ENCODE measurements around the gene LPCAT1.

The LPCAT1 gene

GRCh38 chr5:1557114-1557873 lies 33.5 kb upstream of the LPCAT1 start:
- H3K27ac ChIP-seq = no peak overlapping the region
- no peaks in the 10 kb centered on the region for H3K27me3 ChIP-seq (ENCODE audit: insufficient read depth, low read depth)
- no peak overlapping the region for H3K4me2 ChIP-seq
- no peaks in the 10 kb centered on the region for H3K36me3 ChIP-seq (ENCODE audit: insufficient read depth)
- no peaks in the 10 kb centered on the region for H3K79me2 ChIP-seq (ENCODE audit: insufficient read depth, low read depth)
- H3K4me3 ChIP-seq (IDR thresholded peaks at IDR 0.05; ENCODE audit: insufficient read depth, low read depth, low read length) = no peak overlapping the region
- H3K9ac ChIP-seq = no peak overlapping the region
- TF ChIP-seq CTCF (conservative IDR thresholded peaks at IDR 0.05; ENCODE audit: low read depth, low read length) = no peak
- no peak overlapping the region for H2AFZ ChIP-seq (ENCODE audit: low read depth)
- H3K4me1 ChIP-seq (ENCODE audit: low read depth, poor library complexity, severe bottlenecking) = no peaks in the 10 kb centered on the region
- no peaks in the 10 kb centered on the region for H4K20me1 ChIP-seq (ENCODE audit: insufficient read depth)

GRCh38 chr5:1555808-1556731 lies 32.3 kb upstream of the LPCAT1 start:
- Histone ChIP-seq H3K4me2 (no peak overlapping the region), H3K4me1 (ENCODE audit: low read depth, poor library complexity, severe bottlenecking) (no peaks in the 10 kb centered on the region), H3K27me3 (ENCODE audit: insufficient read depth, low read depth) (no peaks in the 10 kb centered on the region), H3K27ac (no peak overlapping the region), H2AFZ (ENCODE audit: low read depth) (no peak overlapping the region), H3K36me3 (ENCODE audit: insufficient read depth) (no peaks in the 10 kb centered on the region), H3K9ac (no peak overlapping the region), H4K20me1 (ENCODE audit: insufficient read depth) (no peaks in the 10 kb centered on the region), H3K79me2 (ENCODE audit: insufficient read depth, low read depth) (no peaks in the 10 kb centered on the region), H3K4me3 (IDR thresholded peaks at IDR 0.05; ENCODE audit: insufficient read depth, low read depth, low read length) (no peak overlapping the region)
- no peak for TF ChIP-seq CTCF (conservative IDR thresholded peaks at IDR 0.05; ENCODE audit: low read depth, low read length)

- Histone ChIP-seq H3K4me3 (IDR thresholded peaks at IDR 0.05; ENCODE audit: insufficient read depth, low read depth, low read length) (no peak overlapping the region), H3K27ac (no peak overlapping the region), H3K9ac (no peak overlapping the region), H3K27me3 (ENCODE audit: insufficient read depth, low read depth) (no peaks in the 10 kb centered on the region; the same call in 1 of the 2 replicates), H3K79me2 (ENCODE audit: insufficient read depth, low read depth) (no peaks in the 10 kb centered on the region), H4K20me1 (ENCODE audit: insufficient read depth) (no peaks in the 10 kb centered on the region), H3K4me2 (no peak overlapping the region), H2AFZ (ENCODE audit: low read depth) (no peak overlapping the region), H3K36me3 (ENCODE audit: insufficient read depth) (no peaks in the 10 kb centered on the region), H3K4me1 (ENCODE audit: low read depth, poor library complexity, severe bottlenecking) (no peaks in the 10 kb centered on the region)
- TF ChIP-seq CTCF (conservative IDR thresholded peaks at IDR 0.05; ENCODE audit: low read depth, low read length) = no peak
These were observed 31.4 kb upstream of the LPCAT1 start for GRCh38 chr5:1555011-1555807.

GRCh38 chr5:1554410-1554967 lies 30.7 kb upstream of the LPCAT1 start:
- no peaks in the 10 kb centered on the region; the same call in 1 of the 2 replicates for H3K27me3 ChIP-seq (ENCODE audit: insufficient read depth, low read depth)
- H3K9ac ChIP-seq = no peak overlapping the region
- H3K36me3 ChIP-seq (ENCODE audit: insufficient read depth) = no peaks in the 10 kb centered on the region
- TF ChIP-seq CTCF (conservative IDR thresholded peaks at IDR 0.05; ENCODE audit: low read depth, low read length) = no peak
- no peak overlapping the region for H3K27ac ChIP-seq
- no peaks in the 10 kb centered on the region for H4K20me1 ChIP-seq (ENCODE audit: insufficient read depth)
- H3K4me1 ChIP-seq (ENCODE audit: low read depth, poor library complexity, severe bottlenecking) = no peaks in the 10 kb centered on the region
- H3K4me2 ChIP-seq = no peak overlapping the region
- no peak overlapping the region for H2AFZ ChIP-seq (ENCODE audit: low read depth)
- H3K4me3 ChIP-seq (IDR thresholded peaks at IDR 0.05; ENCODE audit: insufficient read depth, low read depth, low read length) = no peak overlapping the region
- H3K79me2 ChIP-seq (ENCODE audit: insufficient read depth, low read depth) = no peaks in the 10 kb centered on the region

All from KMS-11 (cell line).